ENCODE data around the gene EXOC2.

The EXOC2 gene

DNA sequence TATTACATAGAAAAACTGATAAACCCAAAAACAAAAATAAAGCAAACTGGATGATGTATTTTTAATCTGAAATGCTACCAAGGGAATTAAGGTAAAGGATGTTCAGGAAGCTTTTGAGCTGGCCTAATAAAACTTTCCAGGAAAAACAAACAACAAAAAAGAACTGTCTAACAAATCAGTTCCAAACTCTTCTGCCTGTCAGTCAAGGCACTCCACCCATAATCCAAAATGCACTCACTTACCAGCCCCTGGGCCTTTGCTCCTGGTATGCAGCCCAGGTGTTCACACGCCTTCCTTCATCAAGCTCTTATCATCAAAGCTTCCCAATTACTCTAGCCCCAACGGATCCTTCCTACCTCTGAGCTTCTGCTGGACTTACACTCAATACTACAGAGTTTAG lies 3.7 kb downstream of the EXOC2 start:
- Histone ChIP-seq H3K27me3 (ENCODE audit: insufficient read depth, poor library complexity, severe bottlenecking) (no peaks in the 10 kb centered on the region), H3K9me3 (ENCODE audit: severe bottlenecking) (no peaks in the 10 kb centered on the region), H3K36me3 (ENCODE audit: low read depth) (peaks cover 17% of the 10 kb centered on the region; the same call in 1 of the 2 replicates), H3K4me1 (ENCODE audit: insufficient read depth, poor library complexity, severe bottlenecking) (peaks cover 16% of the 10 kb centered on the region), H3K27ac (ENCODE audit: poor library complexity, severe bottlenecking) (no peak overlapping the region), H3K4me3 (ENCODE audit: severe bottlenecking) (no peak overlapping the region)
- DNase-seq (ENCODE audit: low spot score), result no peak
- TF ChIP-seq, protein P1, sequence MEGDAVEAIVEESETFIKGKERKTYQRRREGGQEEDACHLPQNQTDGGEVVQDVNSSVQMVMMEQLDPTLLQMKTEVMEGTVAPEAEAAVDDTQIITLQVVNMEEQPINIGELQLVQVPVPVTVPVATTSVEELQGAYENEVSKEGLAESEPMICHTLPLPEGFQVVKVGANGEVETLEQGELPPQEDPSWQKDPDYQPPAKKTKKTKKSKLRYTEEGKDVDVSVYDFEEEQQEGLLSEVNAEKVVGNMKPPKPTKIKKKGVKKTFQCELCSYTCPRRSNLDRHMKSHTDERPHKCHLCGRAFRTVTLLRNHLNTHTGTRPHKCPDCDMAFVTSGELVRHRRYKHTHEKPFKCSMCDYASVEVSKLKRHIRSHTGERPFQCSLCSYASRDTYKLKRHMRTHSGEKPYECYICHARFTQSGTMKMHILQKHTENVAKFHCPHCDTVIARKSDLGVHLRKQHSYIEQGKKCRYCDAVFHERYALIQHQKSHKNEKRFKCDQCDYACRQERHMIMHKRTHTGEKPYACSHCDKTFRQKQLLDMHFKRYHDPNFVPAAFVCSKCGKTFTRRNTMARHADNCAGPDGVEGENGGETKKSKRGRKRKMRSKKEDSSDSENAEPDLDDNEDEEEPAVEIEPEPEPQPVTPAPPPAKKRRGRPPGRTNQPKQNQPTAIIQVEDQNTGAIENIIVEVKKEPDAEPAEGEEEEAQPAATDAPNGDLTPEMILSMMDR (IDR thresholded peaks at IDR 0.05; ENCODE audit: poor library complexity, severe bottlenecking), result no peak
- ATAC-seq (ENCODE audit: low read depth), result no peak

DNA sequence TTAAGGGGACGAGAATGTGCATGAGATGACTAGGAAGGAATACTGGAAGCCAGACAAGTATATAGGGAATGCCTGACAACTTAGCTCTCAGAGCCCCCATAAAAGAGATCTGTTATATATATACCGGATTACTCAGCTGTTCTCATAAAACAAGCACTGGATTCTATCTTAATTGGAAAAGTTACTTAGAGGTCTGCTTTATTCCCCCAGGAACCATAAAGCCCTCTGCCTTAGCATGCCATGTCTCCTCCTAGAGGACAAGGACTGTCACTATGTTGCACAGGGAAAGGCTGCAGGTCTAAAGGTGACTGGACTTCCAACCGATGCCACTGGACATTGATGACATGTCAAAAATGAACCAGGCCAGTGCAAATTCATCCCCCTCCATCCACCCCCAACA lies 6.4 kb downstream of the EXOC2 start:
- no peak for DNase-seq (ENCODE audit: low spot score)
- peaks cover 22% of the 10 kb centered on the region for H3K4me1 ChIP-seq (ENCODE audit: insufficient read depth, poor library complexity, severe bottlenecking)
- H3K27me3 ChIP-seq (ENCODE audit: insufficient read depth, poor library complexity, severe bottlenecking), result no peaks in the 10 kb centered on the region
- no peak for ATAC-seq (ENCODE audit: low read depth)
- no peaks in the 10 kb centered on the region for H3K9me3 ChIP-seq (ENCODE audit: severe bottlenecking)
- H3K27ac ChIP-seq (ENCODE audit: poor library complexity, severe bottlenecking), result no peak overlapping the region
- H3K36me3 ChIP-seq (ENCODE audit: low read depth), result peaks cover 17% of the 10 kb centered on the region; the same call in 1 of the 2 replicates
- TF ChIP-seq, protein P1 (IDR thresholded peaks at IDR 0.05; ENCODE audit: poor library complexity, severe bottlenecking), result peak; percentile 8
- H3K4me3 ChIP-seq (ENCODE audit: severe bottlenecking), result no peak overlapping the region

DNA sequence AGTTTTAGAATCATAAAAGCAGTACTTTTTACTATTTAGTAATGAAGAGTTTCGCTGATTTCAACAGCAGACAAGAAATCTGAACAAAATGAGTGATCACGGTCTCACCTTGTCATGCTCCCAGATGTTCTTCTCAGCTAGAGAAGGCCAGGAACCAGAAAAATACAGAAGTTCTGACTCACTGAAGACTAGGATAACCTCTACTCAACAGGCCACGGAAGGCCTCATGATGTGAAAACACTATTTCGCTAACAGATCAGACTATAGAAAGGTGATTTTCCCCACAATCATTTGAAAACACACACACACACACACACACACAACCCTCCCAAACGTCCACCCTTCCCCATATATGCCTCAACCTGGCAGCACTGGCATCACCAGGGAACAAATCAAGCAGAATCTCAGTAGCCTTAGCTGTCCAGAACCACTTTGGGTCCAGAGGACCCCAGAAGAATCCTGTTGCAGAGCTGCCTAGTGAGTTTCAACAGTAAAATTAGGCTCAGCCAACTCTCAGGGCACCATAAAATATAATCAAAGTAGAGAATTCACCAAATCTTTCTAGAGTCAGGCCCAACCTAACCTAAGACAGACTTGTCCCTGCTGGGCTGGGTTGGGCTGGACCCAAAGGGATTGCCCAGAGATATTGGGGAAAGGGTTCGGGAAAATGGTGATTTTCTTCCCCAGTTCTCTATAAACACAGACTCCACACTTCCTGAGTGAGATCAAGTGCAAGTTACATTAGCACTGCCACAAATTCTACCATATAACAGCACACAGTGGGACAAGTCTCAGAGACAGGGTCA lies 7.9 kb downstream of the EXOC2 start:
- Histone ChIP-seq H3K27me3 (ENCODE audit: insufficient read depth, poor library complexity, severe bottlenecking) (no peaks in the 10 kb centered on the region), H3K4me1 (ENCODE audit: insufficient read depth, poor library complexity, severe bottlenecking) (peaks cover 30% of the 10 kb centered on the region), H3K27ac (ENCODE audit: poor library complexity, severe bottlenecking) (no peak overlapping the region), H3K4me3 (ENCODE audit: severe bottlenecking) (no peak overlapping the region), H3K9me3 (ENCODE audit: severe bottlenecking) (no peaks in the 10 kb centered on the region), H3K36me3 (ENCODE audit: low read depth) (peaks cover 14% of the 10 kb centered on the region; the same call in 1 of the 2 replicates)
- ATAC-seq (ENCODE audit: low read depth) (peak; percentile 67; the same call in 2 of the 3 replicates), DNase-seq (ENCODE audit: low spot score) (no peak)
- TF ChIP-seq, protein P1 (IDR thresholded peaks at IDR 0.05; ENCODE audit: poor library complexity, severe bottlenecking), result no peak

DNA sequence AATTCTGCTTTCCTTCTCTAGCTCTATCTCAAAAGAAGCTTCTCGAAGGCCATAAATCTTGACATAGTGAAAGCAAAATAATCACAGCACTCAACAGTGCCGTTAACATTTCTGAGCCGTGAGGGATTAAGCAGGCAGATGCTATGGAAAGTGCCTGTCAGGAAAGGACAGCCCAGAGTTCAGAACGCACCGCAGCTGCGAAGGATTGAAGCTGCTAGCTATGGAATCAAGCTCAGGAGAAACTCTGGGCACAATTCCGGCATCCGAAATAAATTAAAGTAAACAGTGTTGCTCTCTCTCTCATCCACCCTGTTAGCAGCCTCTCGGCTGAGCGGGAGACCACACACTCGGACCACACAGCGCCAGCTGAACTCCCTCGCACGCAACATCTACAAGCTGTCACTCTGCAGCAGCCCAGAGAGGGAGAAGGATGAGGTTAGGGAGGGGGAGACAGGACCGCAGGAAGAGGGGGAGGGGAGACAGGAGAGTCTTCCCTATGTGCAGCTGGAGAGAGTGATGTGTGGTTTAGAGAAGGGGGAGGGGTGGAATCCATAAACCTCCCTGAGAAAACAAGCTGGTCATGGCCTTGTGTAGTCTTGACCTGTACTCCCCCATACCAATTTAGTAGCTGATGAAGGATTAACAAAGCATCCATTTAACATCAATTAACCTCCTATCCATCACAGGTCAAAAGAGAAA lies 9.0 kb downstream of the EXOC2 start:
- ATAC-seq (ENCODE audit: low read depth) (no peak), DNase-seq (ENCODE audit: low spot score) (no peak)
- no peak overlapping the region for H3K4me3 ChIP-seq (ENCODE audit: severe bottlenecking)
- H3K4me1 ChIP-seq (ENCODE audit: insufficient read depth, poor library complexity, severe bottlenecking), result peaks cover 30% of the 10 kb centered on the region
- peaks cover 4% of the 10 kb centered on the region; the same call in 1 of the 2 replicates for H3K36me3 ChIP-seq (ENCODE audit: low read depth)
- H3K9me3 ChIP-seq (ENCODE audit: severe bottlenecking), result no peaks in the 10 kb centered on the region
- TF ChIP-seq, protein P1 (IDR thresholded peaks at IDR 0.05; ENCODE audit: poor library complexity, severe bottlenecking), result no peak
- H3K27ac ChIP-seq (ENCODE audit: poor library complexity, severe bottlenecking), result no peak overlapping the region
- H3K27me3 ChIP-seq (ENCODE audit: insufficient read depth, poor library complexity, severe bottlenecking), result no peaks in the 10 kb centered on the region

Measured in RWPE2 (cell line).